ENCODE data around the gene EMC9.

The EMC9 gene

DNA sequence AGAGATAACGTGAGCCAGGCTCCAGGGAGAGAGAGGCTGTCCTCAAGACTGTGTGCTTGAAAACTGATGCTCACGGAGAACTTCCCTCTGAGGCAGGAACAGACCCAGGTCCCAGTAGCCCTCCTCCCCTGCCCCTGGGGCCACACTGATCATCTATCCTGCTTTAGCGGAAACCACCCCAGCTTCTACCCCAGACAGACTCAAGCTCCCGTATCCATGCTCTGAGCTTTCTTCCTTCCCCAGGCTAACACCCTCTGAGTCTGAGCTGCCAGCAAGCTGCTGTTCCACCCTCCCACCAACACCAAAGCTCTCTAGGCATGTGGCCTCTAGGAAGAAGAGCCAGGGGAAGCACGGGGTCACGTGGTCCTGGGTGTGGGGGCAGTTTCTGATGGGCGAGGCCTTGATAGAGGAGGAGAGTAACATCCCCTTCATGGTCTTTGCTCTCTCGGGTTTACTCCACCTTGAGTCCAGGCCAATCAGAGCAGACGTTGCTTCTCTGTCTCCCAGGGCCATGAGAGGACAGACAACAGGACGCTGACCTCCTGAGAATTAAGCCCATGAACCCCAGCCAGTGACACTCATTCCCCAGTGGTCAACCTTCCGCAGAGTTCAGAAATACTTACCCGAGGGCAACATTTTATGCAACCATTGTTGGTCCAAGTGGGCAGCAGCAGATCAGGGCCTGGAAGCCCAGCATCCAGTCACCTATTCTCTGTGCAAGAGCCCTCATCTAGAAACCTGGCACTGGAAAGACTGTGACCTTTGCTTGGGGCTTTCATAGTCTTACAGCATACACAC lies 45.9 kb downstream of the EMC9 start:
- in situ Hi-C loops (cut with HindIII; ENCODE audit: low sequenced_read_pairs) = no loop called here
- TF ChIP-seq, protein P1, sequence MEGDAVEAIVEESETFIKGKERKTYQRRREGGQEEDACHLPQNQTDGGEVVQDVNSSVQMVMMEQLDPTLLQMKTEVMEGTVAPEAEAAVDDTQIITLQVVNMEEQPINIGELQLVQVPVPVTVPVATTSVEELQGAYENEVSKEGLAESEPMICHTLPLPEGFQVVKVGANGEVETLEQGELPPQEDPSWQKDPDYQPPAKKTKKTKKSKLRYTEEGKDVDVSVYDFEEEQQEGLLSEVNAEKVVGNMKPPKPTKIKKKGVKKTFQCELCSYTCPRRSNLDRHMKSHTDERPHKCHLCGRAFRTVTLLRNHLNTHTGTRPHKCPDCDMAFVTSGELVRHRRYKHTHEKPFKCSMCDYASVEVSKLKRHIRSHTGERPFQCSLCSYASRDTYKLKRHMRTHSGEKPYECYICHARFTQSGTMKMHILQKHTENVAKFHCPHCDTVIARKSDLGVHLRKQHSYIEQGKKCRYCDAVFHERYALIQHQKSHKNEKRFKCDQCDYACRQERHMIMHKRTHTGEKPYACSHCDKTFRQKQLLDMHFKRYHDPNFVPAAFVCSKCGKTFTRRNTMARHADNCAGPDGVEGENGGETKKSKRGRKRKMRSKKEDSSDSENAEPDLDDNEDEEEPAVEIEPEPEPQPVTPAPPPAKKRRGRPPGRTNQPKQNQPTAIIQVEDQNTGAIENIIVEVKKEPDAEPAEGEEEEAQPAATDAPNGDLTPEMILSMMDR (IDR thresholded peaks at IDR 0.05; ENCODE audit: low read depth, low read length) = no peak
- peak; percentile 4 for DNase-seq (ENCODE audit: low read depth, low spot score)
- H3K4me3 ChIP-seq (ENCODE audit: low read depth, low read length) = peak overlapping the region; percentile 71

DNA sequence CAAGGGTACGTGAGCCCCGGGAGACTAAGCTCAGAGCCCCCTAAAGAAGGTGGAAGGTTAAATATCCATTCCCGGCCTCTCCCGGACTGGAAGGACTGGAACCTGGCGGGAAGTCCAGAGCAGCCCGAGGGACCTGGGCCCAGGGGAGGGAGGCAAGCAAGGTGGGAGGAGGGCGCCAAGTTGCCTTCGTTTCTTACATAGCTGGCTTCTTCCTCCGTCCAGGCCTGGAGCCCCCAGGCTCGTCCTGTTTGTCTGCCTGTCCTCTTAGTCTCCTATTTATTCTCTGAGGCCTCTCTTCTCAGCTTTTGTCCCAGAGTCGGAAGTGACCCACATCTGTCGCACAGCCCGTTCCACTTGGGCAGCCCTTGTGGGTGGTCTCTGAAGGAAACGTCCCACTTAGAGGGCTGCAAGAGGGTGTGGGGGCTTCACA lies 46.5 kb downstream of the EMC9 start:
- TF ChIP-seq, protein P1 (IDR thresholded peaks at IDR 0.05; ENCODE audit: low read depth, low read length) = no peak
- H3K4me3 ChIP-seq (ENCODE audit: low read depth, low read length) = peak overlapping the region; percentile 71
- in situ Hi-C loops (cut with HindIII; ENCODE audit: low sequenced_read_pairs) = no loop called here
- DNase-seq (ENCODE audit: low read depth, low spot score) = peak; percentile 12

DNA sequence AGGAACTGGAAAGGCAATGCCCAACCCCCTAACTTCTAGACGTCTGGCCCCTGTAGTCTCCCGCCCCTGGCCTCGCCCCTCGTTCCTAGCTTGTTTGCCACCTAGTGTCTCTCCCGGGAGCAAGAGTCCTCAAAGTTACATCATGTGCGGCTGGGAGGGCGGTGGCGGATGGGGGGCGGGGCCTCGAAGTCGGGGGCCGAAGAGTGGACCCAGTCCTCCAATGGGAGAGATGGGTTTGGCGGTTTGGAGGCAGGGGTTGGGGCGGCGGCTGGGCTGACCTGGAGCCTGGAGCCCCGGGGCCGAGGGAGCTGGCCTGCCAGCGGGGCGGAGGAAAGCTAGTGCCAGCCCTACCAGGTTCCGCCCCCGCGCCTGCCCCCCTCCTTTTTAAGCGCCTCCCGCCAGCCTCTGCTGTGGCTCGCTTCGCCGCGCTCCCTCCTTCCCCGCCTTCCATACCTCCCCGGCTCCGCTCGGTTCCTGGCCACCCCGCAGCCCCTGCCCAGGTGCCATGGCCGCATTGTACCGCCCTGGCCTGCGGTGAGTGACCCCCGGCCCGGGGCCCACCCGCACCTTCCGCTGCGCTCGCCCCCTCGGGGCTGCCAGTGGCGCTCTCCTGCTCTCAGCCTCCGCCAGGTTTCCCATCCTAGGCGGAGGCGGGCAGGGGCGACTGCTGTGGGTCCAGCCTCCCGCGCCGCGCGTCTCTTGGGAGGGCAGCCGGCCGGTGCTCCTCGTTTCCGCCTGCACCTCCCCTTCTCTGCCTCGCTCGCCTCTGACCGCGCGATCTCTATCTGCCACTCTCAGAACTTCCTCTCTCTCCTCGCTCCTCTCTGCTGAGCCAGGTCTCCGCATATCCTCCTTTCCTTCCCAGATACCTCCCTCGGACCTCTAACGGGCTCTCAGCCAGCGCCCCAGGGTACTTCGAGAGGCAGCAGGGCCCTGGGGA lies 47.2 kb downstream of the EMC9 start, which contains the start of gene PCK2:
PCK2 (plus strand) TSS at position 411 of the 940 bp plus-strand sequence; CDS start at position 506, 95 bp downstream.
- DNase-seq (ENCODE audit: low read depth, low spot score) = peak; percentile 96

DNA sequence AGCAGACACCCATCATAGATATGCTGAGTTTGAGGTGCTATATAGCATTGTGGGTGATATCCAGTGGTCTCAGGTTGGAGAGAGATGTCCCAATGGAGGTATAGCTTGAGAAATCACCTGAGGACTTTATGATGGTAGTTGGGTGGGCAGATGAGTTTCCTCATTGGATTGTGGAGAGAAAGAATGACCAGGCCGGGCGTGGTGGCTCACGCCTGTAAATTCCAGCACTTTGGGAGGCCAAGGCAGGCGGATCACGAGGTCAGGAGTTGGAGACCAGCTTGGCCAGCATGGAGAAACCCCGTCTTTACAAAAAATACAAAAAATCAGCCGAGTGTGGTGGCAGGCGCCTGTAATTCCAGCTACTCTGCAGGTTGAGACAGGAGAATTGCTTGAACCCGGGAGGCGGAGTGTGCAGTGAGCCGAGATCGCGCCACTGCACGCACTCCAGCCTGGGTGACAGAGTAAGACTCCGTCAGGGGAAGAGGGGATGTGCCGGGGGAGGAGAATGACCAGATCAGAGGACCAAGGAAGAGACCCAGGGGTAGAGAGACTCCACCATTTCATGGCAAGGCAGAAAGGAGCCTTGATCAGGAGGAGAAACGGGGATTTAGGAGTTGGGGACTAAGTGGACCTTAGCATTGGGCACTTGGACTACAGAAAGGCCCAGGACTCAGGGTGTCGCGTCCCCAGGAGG lies 48.0 kb downstream of the EMC9 start:
- no peak for DNase-seq (ENCODE audit: low read depth, low spot score)
- peak overlapping the region; percentile 71 for H3K4me3 ChIP-seq (ENCODE audit: low read depth, low read length)
- in situ Hi-C loops (cut with HindIII; ENCODE audit: low sequenced_read_pairs) = no loop called here
- TF ChIP-seq, protein P1 (IDR thresholded peaks at IDR 0.05; ENCODE audit: low read depth, low read length) = no peak

More for the DNA sequence above, 47.2 kb downstream of the EMC9 start, which contains the start of gene PCK2:
- H3K4me3 ChIP-seq (ENCODE audit: low read depth, low read length) = peak within 1 kb of the TSS; percentile 71
- in situ Hi-C loops (cut with HindIII; ENCODE audit: low sequenced_read_pairs) = no loop called here
- TF ChIP-seq, protein P1 (IDR thresholded peaks at IDR 0.05; ENCODE audit: low read depth, low read length) = peak; percentile 18

DNA sequence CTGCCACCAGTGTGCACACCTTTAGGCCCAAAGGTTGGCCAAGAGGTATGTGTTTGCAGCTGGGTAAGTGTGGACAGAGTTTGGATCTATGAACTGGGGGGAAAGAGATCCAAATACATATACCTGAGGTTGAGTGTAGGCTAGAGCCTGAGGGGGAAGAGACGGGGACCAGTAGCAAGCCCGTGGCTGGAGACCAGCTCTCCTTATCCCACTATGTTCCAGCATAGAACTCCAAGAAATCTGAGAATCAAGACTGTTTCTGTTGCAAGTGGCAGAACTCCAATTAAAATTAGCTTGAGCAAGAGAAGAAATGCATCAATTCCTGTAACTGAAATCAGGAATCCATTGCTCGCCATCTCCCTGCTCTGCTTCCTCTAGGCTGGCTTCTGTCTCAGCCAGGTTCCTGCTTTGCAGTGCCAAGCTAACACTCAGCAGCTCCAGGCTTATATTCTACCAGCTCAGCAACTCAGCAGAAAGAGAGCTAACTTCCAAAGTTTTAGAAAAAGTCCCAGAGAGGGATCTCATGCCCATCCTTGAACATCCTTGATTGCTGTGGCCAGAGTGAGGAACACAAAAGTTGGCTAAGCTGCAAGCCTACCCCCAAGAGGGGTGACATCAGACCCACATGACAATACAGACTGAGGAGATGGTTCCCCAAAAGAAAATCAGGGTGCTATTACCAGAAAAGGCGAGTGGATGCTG lies 48.7 kb downstream of the EMC9 start:
- no peak for DNase-seq (ENCODE audit: low read depth, low spot score)
- H3K4me3 ChIP-seq (ENCODE audit: low read depth, low read length) = no peak overlapping the region
- TF ChIP-seq, protein P1 (IDR thresholded peaks at IDR 0.05; ENCODE audit: low read depth, low read length) = no peak
- in situ Hi-C loops (cut with HindIII; ENCODE audit: low sequenced_read_pairs) = no loop called here
